ENCODE measurements around the gene TNFSF12.

Gene TNFSF12

GRCh38 chr17:7570351-7570750, 21.5 kb downstream of the TNFSF12 start:
- TF ChIP-seq POLR2AphosphoS5 (IDR thresholded peaks at IDR 0.05; ENCODE audit: borderline replicate concordance, low read depth, low read length) (no peak), EZH2 (IDR thresholded peaks at IDR 0.05) (no peak), FOXP2 (optimal IDR thresholded peaks at IDR 0.05; ENCODE audit: control extremely low read depth, extremely low read length, insufficient read depth) (no peak)
- Histone ChIP-seq H3K9me3 (ENCODE audit: low read depth, low read length) (no peaks in the 10 kb centered on the region), H3K4me3 (no peak overlapping the region), H3K36me3 (ENCODE audit: insufficient read depth, low read length) (peaks cover 74% of the 10 kb centered on the region), H3K27ac (no peak overlapping the region), H3K9ac (ENCODE audit: insufficient read length) (no peak overlapping the region)
- no peak for DNase-seq (ENCODE audit: low read depth, low spot score)

- H3K9ac ChIP-seq (ENCODE audit: insufficient read length), result peak overlapping the region; percentile 92
- H3K4me3 ChIP-seq, result peak overlapping the region; percentile 93
- H3K9me3 ChIP-seq (ENCODE audit: low read depth, low read length), result no peaks in the 10 kb centered on the region
- H3K36me3 ChIP-seq (ENCODE audit: insufficient read depth, low read length), result peaks cover 75% of the 10 kb centered on the region
- peak overlapping the region; percentile 91 for H3K27ac ChIP-seq
- TF ChIP-seq EZH2 (IDR thresholded peaks at IDR 0.05) (no peak), FOXP2 (optimal IDR thresholded peaks at IDR 0.05; ENCODE audit: control extremely low read depth, extremely low read length, insufficient read depth) (no peak), POLR2AphosphoS5 (IDR thresholded peaks at IDR 0.05; ENCODE audit: borderline replicate concordance, low read depth, low read length) (no peak)
- DNase-seq (ENCODE audit: low read depth, low spot score), result no peak
These were observed 23.4 kb downstream of the TNFSF12 start for GRCh38 chr17:7572338-7572587.

GRCh38 chr17:7572588-7573323, 23.9 kb downstream of the TNFSF12 start:
- peak; percentile 77 for DNase-seq (ENCODE audit: low read depth, low spot score)
- TF ChIP-seq POLR2AphosphoS5 (IDR thresholded peaks at IDR 0.05; ENCODE audit: borderline replicate concordance, low read depth, low read length), result peak; percentile 99
- TF ChIP-seq FOXP2 (optimal IDR thresholded peaks at IDR 0.05; ENCODE audit: control extremely low read depth, extremely low read length, insufficient read depth), result no peak
- TF ChIP-seq EZH2 (IDR thresholded peaks at IDR 0.05), result no peak
- H3K27ac ChIP-seq, result peak overlapping the region; percentile 98
- peaks cover 76% of the 10 kb centered on the region for H3K36me3 ChIP-seq (ENCODE audit: insufficient read depth, low read length)
- H3K9me3 ChIP-seq (ENCODE audit: low read depth, low read length), result no peaks in the 10 kb centered on the region
- H3K4me3 ChIP-seq, result peak overlapping the region; percentile 99
- peak overlapping the region; percentile 100 for H3K9ac ChIP-seq (ENCODE audit: insufficient read length)

GRCh38 chr17:7573324-7574080, 24.6 kb downstream of the TNFSF12 start:
- TF ChIP-seq POLR2AphosphoS5 (IDR thresholded peaks at IDR 0.05; ENCODE audit: borderline replicate concordance, low read depth, low read length) (peak; percentile 18; the same call in 1 of the 2 replicates), FOXP2 (optimal IDR thresholded peaks at IDR 0.05; ENCODE audit: control extremely low read depth, extremely low read length, insufficient read depth) (no peak), EZH2 (IDR thresholded peaks at IDR 0.05) (no peak)
- Histone ChIP-seq H3K27ac (peak overlapping the region; percentile 98), H3K4me3 (peak overlapping the region; percentile 99), H3K9ac (ENCODE audit: insufficient read length) (peak overlapping the region; percentile 100), H3K36me3 (ENCODE audit: insufficient read depth, low read length) (peaks cover 81% of the 10 kb centered on the region), H3K9me3 (ENCODE audit: low read depth, low read length) (no peaks in the 10 kb centered on the region)
- no peak for DNase-seq (ENCODE audit: low read depth, low spot score)

- H3K9me3 ChIP-seq (ENCODE audit: low read depth, low read length), result no peaks in the 10 kb centered on the region
- TF ChIP-seq POLR2AphosphoS5 (IDR thresholded peaks at IDR 0.05; ENCODE audit: borderline replicate concordance, low read depth, low read length) (no peak), FOXP2 (optimal IDR thresholded peaks at IDR 0.05; ENCODE audit: control extremely low read depth, extremely low read length, insufficient read depth) (no peak), EZH2 (IDR thresholded peaks at IDR 0.05) (no peak)
- no peak for DNase-seq (ENCODE audit: low read depth, low spot score)
- peak overlapping the region; percentile 100 for H3K9ac ChIP-seq (ENCODE audit: insufficient read length)
- peaks cover 86% of the 10 kb centered on the region for H3K36me3 ChIP-seq (ENCODE audit: insufficient read depth, low read length)
- H3K4me3 ChIP-seq, result peak overlapping the region; percentile 99
- peak overlapping the region; percentile 98 for H3K27ac ChIP-seq
These were observed 25.5 kb downstream of the TNFSF12 start for GRCh38 chr17:7574176-7574953.

GRCh38 chr17:7575481-7575883, 26.6 kb downstream of the TNFSF12 start:
- Histone ChIP-seq H3K36me3 (ENCODE audit: insufficient read depth, low read length) (peaks cover 74% of the 10 kb centered on the region), H3K4me3 (peak overlapping the region; percentile 99), H3K27ac (peak overlapping the region; percentile 98), H3K9me3 (ENCODE audit: low read depth, low read length) (no peaks in the 10 kb centered on the region), H3K9ac (ENCODE audit: insufficient read length) (peak overlapping the region; percentile 100)
- DNase-seq (ENCODE audit: low read depth, low spot score), result no peak
- TF ChIP-seq POLR2AphosphoS5 (IDR thresholded peaks at IDR 0.05; ENCODE audit: borderline replicate concordance, low read depth, low read length) (no peak; the same call in 1 of the 2 replicates), EZH2 (IDR thresholded peaks at IDR 0.05) (no peak), FOXP2 (optimal IDR thresholded peaks at IDR 0.05; ENCODE audit: control extremely low read depth, extremely low read length, insufficient read depth) (no peak)

- H3K36me3 ChIP-seq (ENCODE audit: insufficient read depth, low read length), result peaks cover 70% of the 10 kb centered on the region
- H3K27ac ChIP-seq, result peak overlapping the region; percentile 98
- peak overlapping the region; percentile 99; the same call in 1 of the 2 replicates for H3K4me3 ChIP-seq
These were observed 27.1 kb downstream of the TNFSF12 start for GRCh38 chr17:7575959-7576358.

More at GRCh38 chr17:7575959-7576358, 27.1 kb downstream of the TNFSF12 start:
- TF ChIP-seq EZH2 (IDR thresholded peaks at IDR 0.05) (no peak), FOXP2 (optimal IDR thresholded peaks at IDR 0.05; ENCODE audit: control extremely low read depth, extremely low read length, insufficient read depth) (no peak), POLR2AphosphoS5 (IDR thresholded peaks at IDR 0.05; ENCODE audit: borderline replicate concordance, low read depth, low read length) (no peak)
- no peak for DNase-seq (ENCODE audit: low read depth, low spot score)
- no peaks in the 10 kb centered on the region for H3K9me3 ChIP-seq (ENCODE audit: low read depth, low read length)
- H3K9ac ChIP-seq (ENCODE audit: insufficient read length), result no peak overlapping the region
